Cardiac septum (tissue), 1 donor: ENCODE measurements around the gene SLC8B1. TPM values are rescaled to one million over a fixed set of nuclear protein-coding genes. Genes with fewer than 3 reads are reported as not detected.

Source experiments
- DNase-seq: peaks from one replicate; pipeline ENCODE4 v3.0.0-alpha.2; 2020; ENCODE audit warnings: low spot score
- intact Hi-C: fragments of 100-400 bp; cut with DNase I; formaldehyde crosslinking; loops from one replicate; pipeline ENCODE4 v1.14.0; 2022
- microRNA-seq: library from miRNA; unstranded; fragments of <30 nt; microRNA quantifications from one replicate; pipeline ENCODE4 v1.2.0, GENCODE V29; 2020
- total RNA-seq: library from RNA; stranded (reverse); fragmentation: NEBNext Ultra II Directional; extraction: Animal tissue kit (Norgen Biotek cat#: 25700); gene quantifications from one replicate; pipeline ENCODE4 v1.2.1, GENCODE V29; 2021
- donor health status: DM: no; HTN: no; CAD: no.

SLC8B1 gene
- total RNA-seq, 1 donor from 2014 or later: 11.0 TPM

DNA sequence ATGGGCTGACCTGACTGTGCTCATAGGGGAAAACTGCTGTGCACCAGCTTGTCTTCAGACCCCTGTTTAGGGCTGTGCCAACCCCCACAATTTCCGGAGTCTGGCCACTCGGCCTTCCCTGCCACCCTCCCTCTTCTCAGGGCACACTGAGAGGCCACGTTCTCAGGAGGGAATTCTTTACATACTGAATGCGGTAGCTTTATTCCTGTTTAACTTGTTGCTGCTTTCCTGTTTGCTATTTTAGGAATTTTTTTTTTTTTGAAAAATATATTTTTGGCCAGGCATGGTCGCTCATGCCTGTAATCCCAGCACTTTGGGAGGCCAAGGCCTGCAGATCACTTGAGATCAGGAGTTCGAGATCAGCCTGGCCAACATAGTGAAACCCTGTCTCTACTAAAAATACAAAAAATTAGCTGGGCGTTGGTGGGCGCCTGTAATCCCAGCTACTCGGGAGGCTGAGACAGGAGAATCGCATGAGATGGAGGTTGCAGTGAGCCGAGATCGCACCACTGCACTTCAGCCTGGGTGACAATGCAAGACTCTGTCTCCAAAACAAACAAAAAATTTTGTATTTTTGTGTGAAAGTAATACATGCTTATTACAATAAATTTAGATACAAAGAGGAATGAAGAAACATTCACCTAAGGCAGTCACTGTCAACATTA, 74.1 kb downstream of the SLC8B1 start:
- intact Hi-C loops: no loop called here
- DNase-seq: no peak

GRCh38 chr12:113260127-113260526, 74.8 kb downstream of the SLC8B1 start:
- intact Hi-C loops: no loop called here
- no peak for DNase-seq

DNA sequence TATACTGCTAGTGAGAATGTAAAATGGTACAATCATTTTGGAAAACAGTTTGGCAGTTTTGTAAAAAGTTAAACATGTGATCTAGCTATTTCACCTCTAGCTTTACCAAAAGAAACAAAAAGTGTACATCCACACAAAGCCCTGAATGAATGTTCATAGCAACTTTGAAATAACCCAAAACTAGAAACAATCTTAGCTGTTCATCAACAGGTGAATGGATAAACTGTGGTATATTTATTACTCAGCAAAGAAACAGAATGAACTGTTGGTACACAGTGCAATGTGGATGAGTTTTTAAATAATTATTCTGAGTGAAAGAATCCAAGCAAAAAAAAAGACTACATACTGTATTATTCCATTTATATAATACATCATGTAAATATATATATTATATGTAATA, 77.3 kb downstream of the SLC8B1 start:
- no peak for DNase-seq
- intact Hi-C loops: loop anchor here (5.0 kb wide), 1 partner anchor 35 kb away; the partner anchor contains the start of gene TPCN1

DNA sequence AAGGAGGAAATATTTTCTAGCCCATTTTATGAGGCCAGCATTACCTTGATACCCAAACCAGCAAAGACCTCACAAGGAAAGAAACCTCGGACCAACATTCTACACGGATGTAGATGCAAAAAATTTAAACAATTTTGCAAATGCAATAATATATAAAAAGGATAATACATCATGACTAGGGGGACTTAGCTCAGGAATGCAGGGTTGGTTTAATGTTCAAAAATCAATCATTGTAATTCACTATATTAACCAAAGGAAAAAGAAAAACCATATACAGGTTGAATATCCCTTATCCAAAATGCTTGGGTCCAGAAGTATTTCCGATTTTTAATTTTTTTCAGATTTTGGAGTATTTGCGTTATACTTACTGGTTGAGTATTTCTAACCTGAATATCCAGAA, 80.6 kb downstream of the SLC8B1 start:
- DNase-seq: no peak
- intact Hi-C loops: no loop called here

DNA sequence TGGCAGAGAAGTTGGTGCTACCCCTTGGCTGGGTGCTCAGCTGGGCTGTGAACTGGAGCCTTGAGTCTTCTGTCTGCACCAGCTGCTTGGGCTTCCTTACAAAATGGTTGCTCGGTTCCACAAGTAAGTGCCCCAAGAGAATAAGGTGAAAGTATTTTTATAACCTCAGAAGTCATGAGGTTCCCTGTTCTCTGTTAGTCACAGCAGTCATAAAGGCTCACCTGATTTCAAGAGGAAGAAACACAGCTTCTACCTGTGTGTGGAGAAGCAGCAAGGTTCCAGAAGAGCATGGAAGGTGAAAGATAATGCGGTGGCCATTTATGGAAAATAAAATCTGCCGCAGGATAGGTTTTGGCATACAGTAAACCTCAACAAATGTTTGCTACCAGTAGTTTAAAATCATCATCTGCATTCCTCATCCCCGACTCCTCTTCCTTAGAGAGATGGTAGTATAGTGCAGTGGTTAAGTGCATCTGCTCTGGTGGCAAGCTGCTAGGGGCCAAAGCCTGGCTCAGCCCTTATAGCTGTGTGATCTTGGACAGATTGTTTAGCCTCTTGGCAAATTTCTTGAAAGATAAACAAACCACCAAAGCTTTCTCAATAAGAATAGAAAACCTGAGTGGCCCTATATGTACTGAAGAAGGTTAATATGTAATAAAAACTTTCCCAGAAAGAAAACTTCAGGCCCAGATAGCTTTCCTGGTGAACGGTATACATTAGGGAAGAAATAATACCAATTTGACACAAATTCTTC, 81.2 kb downstream of the SLC8B1 start:
- DNase-seq: no peak
- intact Hi-C loops: no loop called here

DNA sequence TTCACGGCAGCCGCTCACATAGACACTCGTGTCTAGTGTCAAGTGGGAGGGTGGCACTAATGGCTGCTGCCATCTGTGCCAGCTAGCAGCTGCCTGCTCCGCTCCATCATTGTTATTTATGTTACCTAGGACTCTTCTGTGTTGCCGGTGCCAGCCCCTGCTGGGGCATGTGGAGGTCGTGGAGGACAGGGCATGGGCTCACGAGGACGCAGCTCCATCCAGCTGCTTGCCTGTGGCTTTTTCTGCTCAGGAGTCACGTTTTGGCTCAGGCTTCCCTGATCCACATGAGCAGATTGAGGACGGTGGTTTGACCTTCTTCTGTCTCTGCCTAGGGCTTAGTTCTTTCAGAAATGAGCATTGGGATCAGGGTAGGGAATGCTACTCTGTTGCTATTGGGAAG, 82.4 kb downstream of the SLC8B1 start:
- intact Hi-C loops: no loop called here
- DNase-seq: no peak

- no peak for DNase-seq
- intact Hi-C loops: no loop called here
Measured at GRCh38 chr12:113251404-113252070, 83.4 kb downstream of the SLC8B1 start.

DNA sequence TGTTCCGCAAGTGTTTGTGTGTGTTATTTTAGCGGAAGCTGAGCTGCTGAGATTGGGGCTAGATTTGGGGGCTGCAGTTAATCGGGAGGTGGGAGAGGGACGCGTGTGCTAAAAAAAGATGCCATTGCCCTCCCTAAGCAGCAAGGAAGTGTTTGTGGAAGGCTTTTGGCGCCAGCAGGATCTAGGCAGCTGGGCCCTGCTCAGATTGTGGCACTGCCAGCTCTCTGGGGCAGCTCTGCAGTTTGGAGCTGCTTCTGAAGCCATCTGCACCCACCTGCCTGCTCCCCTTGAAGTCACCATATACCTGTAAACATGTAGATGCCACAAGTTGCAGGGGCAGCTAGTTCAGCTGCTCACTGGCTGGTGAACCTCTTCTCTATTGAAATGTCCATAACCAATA, 84.9 kb downstream of the SLC8B1 start:
- DNase-seq: no peak
- intact Hi-C loops: no loop called here

DNA sequence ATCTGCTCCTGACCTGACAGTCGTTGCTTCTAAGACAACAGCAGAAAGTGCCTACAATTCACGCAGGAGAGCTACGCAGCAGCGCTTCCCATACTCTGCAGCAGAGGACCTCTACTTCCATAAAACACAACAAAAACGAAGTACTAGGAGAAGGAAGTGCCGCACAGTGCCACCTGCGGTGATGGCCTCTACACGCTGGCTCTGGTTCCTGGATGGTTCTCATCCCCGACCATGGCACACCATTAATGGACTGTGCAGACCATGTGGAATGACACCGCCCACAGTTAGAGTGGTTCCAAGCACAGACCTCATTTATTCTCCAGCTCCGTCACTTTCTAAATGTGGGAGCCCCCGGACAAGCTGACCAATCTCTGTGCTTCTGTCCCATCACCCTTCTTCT, 85.4 kb downstream of the SLC8B1 start:
- DNase-seq: no peak
- intact Hi-C loops: no loop called here

DNA sequence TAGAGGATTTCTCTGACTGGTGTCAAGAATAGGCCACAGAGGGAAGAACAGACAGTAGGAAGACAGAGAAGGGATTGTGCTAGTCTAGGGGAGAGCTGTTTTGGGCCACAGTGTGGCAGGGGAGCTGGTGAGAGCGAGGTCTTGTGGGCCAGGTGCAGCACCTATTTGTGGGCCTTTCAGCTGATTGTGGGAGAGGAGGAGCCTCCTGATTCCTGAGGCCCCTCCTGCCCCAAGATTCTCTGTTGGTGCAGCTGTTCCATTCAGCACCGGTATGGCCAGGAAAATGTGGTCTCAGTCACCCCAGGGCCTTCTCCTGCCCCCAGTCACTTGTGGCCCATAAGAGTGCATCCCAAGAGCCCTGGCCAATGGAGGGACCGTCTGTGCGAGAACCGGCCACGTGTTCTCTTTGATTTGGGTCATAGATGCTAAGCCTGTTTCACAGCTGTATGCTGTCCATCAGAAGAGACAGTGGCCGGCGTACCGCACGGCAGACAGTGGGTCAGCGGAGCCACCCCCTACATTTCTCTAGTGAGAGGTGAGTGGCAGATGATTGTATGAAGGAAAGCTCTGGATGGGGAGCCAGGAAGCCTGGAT, 86.0 kb downstream of the SLC8B1 start:
- intact Hi-C loops: no loop called here
- DNase-seq: no peak

Small RNA genes within 50 kb of the gene (microRNA-seq; reads per million reads assigned to microRNA genes)
- gene MIR6762: not detected

Other genes with a start within 250 kb of the SLC8B1 start
- gene RASAL1, start 199.3 kb downstream of the SLC8B1 start, total RNA-seq: not detected
- not detected for gene CFAP73, start 185.4 kb downstream of the SLC8B1 start, total RNA-seq
- gene DDX54, start 149.6 kb downstream of the SLC8B1 start, total RNA-seq: 35.5 TPM
- gene RITA1, start 149.4 kb downstream of the SLC8B1 start, total RNA-seq: 11.0 TPM
- gene TPCN1, start 113.6 kb downstream of the SLC8B1 start, total RNA-seq: 77.1 TPM
- gene PLBD2, start 23.5 kb upstream of the SLC8B1 start, total RNA-seq: 30.8 TPM
- gene SDS, start 68.8 kb upstream of the SLC8B1 start, total RNA-seq: 0.81 TPM
- gene SDSL, start 87.3 kb upstream of the SLC8B1 start, total RNA-seq: 11.5 TPM
- gene LHX5, start 136.8 kb upstream of the SLC8B1 start, total RNA-seq: not detected